ENCODE data around the gene DMD.
"Not testable (repeated sequence)": the region's sequence is repeated elsewhere in the genome, so short reads cannot be mapped to it uniquely, and the experiment has no call there.

The DMD gene

DNA sequence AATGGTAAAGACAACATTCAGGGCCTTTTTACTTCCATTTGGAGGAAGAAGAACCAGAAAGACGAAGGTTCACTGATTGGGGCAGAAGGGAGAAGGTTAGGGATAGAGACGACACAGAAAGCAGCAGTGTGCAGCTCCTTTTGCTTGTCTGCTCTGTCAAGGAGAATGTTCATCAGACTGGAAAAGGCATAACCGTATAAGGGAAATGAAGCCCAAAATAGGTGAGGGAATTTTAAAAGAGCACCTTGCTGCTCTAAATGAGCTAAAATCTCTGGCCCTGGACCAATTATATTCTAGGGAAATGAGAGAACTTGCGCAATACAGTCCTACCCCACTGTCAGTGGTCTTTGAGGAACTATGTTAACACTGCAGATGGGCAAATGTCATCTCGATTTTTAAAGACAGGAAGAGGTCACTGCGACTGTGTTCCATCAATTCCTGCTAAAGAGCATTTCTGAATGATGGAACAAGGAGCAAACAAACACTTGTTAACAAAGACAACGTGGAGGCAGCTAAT, 1229.7 kb downstream of the DMD start:
- DNase-seq, result no peak

DNA sequence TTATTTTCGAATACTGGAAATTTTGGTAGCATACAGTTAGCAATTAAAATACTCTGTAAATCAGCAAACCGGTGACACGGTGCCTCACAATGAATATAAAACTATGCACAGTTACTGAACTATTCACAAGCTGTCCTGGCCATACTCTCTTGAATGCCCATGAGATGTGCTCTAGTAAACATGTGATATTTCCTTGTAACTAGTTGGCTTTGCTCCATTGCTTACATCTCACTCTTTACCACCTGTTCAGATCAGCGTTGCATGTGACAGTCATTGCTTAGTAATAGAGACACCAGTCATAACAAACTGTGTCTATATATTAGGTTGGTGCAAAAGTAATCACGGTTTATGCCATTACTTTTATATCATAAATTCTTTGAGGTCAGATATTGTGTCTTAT, 1241.6 kb downstream of the DMD start:
- no peak for DNase-seq

DNA sequence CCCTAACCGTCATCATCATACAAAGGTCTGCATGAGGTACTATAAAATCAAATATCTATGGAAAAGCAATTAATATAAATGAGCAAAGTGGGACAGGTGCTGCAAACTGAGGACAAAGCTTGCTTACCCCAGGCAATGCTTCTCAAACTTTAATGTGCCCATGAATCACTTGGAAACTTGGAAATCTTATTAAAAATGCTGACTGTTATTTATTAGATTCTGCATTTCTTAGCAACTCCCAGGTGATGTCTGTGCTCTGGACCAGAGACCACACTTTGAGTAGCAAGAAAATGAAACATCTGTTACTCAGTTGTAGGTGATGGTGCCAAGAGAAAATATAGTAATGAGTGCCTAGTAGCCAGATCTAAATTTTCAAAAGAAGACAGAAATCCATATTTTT, 1249.1 kb downstream of the DMD start:
- no peak for DNase-seq

GRCh38 chrX:31934842-31935370, 1276.4 kb downstream of the DMD start:
- DNase-seq, result no peak

DNA sequence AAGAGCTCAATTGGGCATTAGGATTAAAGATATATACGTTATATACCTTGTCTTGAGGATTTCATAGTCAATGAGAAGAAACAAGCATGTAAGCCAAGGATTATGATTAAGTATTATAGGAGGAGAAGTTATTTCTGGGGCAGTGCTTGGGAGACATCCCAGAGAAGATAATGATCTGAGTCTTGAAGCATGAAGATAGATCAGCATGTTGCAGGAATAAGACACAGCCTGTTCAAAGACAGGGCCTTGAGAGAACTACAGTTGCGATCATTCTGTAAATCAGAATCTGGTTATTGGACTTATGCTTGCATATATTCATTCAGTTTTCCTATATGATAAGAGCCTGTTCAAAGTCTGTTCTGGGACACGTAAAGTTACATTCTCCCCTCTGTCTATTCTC, 1277.3 kb downstream of the DMD start:
- no peak for DNase-seq

GRCh38 chrX:31932769-31933168, 1278.6 kb downstream of the DMD start:
- DNase-seq, result no peak

DNA sequence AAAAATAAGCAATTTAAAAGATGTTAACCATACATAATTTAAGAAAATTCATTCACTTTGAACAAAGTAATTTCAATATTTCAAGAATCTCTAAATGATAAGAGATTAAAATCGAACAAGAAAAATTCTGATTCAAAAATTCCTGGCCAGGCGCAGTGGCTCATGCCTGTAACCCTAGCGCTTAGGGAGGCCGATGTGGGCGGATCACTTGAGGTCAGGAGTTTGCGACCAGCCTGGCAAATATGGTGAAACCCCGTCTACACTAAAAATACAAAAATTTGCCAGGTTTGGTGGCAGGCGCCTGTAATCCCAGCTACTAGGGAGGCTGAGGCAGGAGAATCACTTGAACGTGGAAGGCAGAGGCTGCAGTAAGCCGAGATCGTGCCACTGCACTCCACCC, 1279.0 kb downstream of the DMD start:
- DNase-seq, result not testable (repeated sequence)

DNA sequence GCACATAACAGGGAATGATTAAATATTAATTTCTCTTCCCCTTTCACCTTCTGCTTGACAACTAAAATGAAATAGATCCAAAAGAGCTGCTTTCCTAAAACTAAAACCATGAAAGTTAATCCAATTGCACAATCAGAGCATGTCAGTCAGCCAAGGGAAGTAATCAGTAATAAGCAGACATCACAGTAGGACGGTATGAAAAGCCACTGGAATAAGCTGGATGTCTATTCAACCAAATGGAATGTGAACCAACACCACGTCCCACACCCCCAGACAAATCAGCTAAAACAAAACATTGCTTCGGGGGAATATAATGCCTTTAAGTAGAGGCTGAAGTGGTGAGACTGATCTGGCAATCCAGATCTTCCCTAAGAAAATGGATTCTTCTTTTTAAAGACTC, 1280.1 kb downstream of the DMD start:
- no peak for DNase-seq

DNA sequence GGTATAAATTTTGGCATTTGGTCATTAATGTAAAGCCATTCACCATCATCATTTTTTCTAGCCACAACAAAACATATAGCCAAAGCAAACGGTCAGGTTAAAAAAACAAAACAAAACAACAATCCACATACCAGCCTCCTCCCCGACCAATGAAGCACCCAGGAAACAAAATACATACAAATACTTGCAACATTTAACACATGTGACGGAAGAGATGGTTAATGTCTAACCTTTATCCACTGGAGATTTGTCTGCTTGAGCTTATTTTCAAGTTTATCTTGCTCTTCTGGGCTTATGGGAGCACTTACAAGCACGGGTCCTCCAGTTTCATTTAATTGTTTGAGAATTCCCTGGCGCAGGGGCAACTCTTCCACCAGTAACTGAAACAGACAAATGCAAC, 1282.0 kb downstream of the DMD start:
- no peak for DNase-seq

DNA sequence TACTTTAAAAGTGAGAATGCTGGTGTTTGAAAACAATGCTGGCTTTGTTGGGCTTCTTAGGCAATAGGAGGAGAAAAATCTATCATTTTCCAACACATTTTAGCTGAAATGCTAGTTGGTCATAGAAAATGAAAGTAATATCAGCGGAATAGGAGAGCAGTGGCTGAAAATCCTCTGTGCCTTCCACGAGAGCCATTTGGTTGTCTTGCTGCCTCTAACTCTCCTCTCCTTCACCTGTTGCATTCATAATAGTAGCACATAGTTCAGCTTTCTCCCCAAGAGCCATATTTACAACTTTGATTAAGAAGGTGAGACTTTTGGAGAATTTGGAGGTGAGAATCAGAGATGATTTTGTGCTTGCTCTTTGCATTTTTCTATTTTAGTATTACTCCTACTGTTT, 1290.1 kb downstream of the DMD start:
- no peak for DNase-seq

- no peak for DNase-seq
Measured at GRCh38 chrX:31909850-31910572, 1301.3 kb downstream of the DMD start.

GRCh38 chrX:31894152-31894551, 1317.2 kb downstream of the DMD start:
- no peak for DNase-seq

DNA sequence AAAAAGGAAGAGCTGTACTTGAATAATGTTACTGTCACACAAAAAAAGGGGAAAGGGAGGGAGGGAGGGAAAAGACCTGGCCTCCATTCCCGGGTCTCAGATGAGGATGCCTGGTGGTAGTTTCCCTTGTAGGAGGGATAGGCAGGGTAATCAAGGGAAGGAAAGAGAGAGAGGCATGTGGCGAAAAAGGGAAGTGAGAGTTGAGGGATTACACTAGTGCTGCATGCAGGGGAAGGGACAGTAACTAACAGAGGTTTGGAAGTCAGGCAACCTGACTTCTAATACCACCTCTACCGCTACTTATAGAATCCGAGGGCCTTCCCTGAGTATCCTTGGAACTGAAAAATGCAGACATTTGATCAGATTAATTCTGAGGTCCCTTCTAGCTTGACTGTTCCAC, 1317.8 kb downstream of the DMD start:
- no peak for DNase-seq

DNA sequence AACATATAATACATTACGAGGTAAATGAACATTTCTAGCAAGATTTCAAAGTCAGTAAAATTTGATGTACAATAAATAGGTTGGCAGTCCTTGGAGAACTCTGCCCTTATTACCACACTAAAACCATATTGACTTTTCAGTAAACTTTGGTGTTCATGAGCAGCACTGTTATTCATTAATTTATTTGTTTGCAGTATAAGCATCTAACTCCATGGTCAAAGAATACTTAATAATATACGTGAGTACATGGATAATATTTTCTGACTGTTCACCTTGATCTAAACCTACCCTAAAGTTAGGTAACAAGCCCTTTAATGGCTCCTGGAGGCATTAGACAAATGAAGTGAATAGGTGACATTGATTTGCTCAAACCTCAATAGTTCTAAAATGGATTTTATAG, 1322.3 kb downstream of the DMD start:
- DNase-seq, result no peak

GRCh38 chrX:31884535-31884934, 1326.8 kb downstream of the DMD start:
- no peak for DNase-seq

DNA sequence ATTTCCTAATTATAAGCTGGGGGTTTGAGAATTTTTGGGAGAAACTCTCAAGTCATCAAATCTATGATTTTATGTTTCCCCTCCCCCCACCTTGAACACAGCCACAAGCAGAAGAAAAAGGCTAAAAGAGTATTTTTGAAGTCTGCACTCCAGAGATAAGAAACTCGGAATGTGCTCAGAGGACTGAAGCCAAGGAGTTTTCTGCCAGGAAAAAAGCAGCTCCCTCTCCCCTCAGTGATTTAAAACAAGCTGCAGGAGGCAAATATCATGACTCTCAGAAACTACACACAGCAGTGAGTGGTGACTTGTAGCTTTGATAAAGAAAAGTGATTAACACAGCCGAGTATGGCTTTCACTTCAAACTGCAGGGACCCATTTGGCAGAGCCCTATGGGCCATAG, 1339.3 kb downstream of the DMD start:
- DNase-seq, result no peak

- DNase-seq, result no peak
Measured at GRCh38 chrX:31870267-31870666, 1341.1 kb downstream of the DMD start.

GRCh38 chrX:31860686-31861085, 1350.7 kb downstream of the DMD start:
- DNase-seq, result no peak

DNA sequence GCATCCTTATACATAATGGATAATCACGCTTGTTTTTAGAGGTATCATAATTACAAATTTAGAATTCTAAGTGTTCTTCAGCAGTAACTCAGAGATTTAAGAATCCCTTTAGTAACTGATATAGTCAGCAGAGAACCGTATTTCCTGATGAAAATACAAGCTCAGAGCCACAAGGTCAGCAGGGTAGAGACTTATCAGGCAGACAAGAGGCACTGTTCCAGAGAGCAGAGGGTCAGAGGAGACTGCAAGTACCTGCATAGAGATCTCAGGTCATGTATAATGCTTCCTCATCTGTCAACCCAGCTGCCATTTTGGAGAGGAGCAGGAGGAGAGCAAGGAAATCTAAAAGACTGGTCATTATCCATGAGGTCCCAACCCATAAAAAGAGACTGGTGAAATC, 1352.4 kb downstream of the DMD start:
- no peak for DNase-seq

DNA sequence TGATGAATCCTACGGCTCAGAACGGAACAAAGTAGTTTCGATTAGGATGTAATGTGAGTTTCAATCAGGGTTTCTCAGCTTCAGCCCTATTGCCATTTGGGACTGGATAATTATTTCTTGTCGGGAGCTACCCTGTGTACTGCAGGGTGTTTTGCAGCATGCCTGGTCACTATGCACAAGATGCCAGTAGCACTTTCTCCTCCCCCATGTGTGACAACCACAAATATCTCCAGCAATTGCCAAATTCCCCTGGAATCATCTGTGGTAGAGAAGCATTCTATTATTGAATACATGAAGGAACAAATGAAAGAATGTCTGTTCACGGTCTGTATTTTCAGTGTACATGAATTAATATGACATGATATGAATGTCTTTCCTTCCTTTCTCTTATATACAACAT, 1356.6 kb downstream of the DMD start:
- no peak for DNase-seq

GRCh38 chrX:31851761-31852160, 1359.6 kb downstream of the DMD start:
- DNase-seq, result no peak

DNA sequence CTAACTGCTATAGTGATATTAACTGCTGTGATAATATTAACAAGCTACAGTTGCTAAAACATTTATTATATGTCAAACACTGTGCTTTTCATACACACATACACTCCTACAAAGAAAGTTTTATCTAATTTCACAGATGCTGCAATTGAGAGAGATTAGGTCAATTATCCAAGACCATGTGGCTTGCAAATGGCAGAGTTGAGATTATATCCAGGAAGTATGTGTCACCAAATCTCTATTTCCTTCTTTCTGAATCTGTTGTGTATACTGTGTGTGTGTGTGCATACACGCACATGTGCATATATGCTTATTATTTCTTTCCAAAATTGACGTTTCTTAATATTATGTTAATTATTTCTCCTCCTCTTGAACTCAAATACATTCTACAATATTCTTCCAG, 1363.6 kb downstream of the DMD start:
- DNase-seq, result no peak

- no peak for DNase-seq
Measured at GRCh38 chrX:31845003-31845402, 1366.3 kb downstream of the DMD start.

DNA sequence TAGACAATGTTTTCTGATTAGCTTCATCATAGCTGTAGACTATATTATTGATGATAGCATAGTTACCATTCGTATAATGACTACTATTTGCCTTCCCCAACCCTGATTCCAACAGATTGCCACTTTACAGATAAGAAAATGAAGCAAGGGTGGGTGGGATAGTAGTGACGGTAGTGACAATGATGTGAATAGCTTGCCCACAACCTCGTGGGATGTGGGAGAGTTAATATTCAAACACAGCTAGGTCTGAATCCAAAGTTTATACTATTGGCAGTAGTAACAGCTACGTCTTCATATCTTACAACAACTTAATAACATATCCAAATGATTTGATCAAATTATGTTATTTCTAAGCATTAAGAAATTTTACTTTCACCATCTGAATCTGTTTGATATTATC, 1372.7 kb downstream of the DMD start:
- DNase-seq, result no peak

Measured in inflammatory macrophage (primary cell).